GM12801 (cell line): ENCODE measurements around the gene SHPK.

ENCODE experiments used
- CTCF ChIP-seq: IDR thresholded peaks from one replicate; pipeline ENCODE4 v1.5.1; 2011; ENCODE audit warnings: control low read depth; ENCODE audit not compliant: insufficient read length; ENCODE audit errors: extremely low read depth

SHPK gene

GRCh38 chr17:3647769-3648555 lies 11.9 kb upstream of the SHPK start:
- no peak for TF ChIP-seq CTCF

DNA sequence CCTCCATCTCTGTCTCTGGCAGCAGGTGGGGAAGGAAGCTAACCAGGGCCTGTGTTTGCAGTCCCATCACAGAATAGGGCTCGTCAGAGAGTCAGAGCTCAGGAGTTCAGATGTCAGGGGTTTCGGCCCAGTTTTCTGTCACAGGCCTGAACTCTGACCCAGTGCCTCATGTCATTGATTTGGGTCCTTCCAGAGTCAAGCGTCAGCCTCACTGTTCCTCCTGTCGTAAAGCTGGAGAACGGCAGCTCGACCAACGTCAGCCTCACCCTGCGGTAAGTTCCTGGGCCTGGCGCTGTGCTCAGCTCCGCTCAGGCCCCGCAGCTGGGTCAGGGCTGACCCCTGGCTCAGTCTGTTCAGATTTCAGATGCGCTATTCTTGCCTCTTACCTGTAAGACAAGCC lies 11.2 kb upstream of the SHPK start:
- no peak for TF ChIP-seq CTCF

GRCh38 chr17:3645310-3645709 lies 9.3 kb upstream of the SHPK start:
- no peak for TF ChIP-seq CTCF

- TF ChIP-seq CTCF = no peak
Measured at GRCh38 chr17:3643889-3644349, 7.9 kb upstream of the SHPK start.

DNA sequence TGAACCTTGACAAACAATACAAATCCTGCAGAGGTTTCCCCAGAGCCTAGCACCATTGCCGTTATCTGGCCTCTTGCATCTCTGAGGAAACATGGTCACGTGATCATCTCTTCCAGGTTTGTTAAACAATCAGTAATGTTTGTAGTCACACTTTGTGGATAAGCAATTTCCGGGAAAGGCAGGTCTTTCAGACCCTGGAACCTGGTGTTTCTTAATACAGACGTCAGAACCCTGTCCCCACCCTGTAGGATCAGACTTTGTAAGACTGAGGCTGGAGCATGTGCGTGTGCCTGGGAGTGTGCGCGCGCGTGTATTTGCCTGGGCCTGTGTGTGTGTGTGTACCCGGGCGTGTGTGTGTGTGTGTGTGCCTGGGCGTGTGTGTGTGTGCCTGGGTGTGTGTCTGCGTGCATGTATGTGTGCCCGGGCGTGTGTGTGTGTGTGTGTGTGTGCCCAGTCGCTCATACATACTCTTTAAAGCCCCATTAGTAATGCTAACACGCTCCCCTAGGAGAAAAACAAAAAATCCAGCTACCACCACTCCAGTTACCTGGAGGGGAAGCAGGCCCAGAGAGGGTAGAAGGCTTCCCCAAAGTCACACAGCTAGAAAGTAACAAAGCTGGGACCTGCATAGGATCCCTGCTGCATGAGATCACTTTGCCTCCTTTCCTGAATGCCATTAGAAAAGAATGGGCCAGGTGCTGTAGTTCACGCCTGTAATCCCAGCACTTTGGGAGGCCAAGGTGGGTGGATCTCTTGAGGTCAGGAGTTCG lies 5.9 kb upstream of the SHPK start:
- no peak for TF ChIP-seq CTCF

DNA sequence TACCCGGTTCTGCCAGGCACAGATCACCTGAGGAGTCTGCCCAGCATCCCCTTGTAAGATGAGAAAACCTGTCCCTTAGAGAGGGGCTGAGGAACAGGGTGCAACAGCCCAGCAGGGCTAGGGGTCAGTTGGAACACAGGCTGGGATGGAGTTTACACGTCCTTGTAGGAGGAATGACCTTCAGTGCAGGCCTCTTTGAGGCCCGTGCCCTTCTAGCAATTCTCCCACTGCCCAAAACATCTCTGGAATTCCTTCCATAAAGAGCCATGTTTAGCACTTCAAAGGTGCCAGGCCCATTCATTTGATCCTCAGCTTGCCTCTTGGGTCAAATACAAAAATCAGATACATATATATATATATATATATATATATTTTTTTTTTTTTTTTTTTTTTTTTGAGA lies 5.0 kb upstream of the SHPK start:
- TF ChIP-seq CTCF = no peak

GRCh38 chr17:3639981-3640596 lies 4.0 kb upstream of the SHPK start:
- TF ChIP-seq CTCF = no peak
